WTC11 (cell line): Measurements from ENCODE around the gene SHF. TPM values are rescaled to one million over a fixed set of nuclear protein-coding genes. Genes with fewer than 3 reads are reported as not detected.

ENCODE experiments used
- ATAC-seq: fragments of 200-7000 bp; cut with Tn5 transposase; 2 replicates; pipeline ENCODE4 v1.10.0; 2021; ENCODE audit warnings: mild to moderate bottlenecking, moderate library complexity
- CTCF ChIA-PET: fragments of 300-600 bp; sonication (Branson Sonifier 250); formaldehyde crosslinking; loops from one replicate; lab custom pipeline; 2021; ENCODE audit warnings: antibody characterized with exemption; lab: Charles Lee
- POLR2A ChIA-PET: fragments of 350-600 bp; sonication (Branson Sonifier 250); formaldehyde crosslinking; loops from one replicate; lab custom pipeline; 2021; ENCODE audit warnings: antibody characterized with exemption; lab: Charles Lee
- DNase-seq: peaks from one replicate; pipeline ENCODE4 v3.0.0; 2021; ENCODE audit warnings: low spot score
- H3K27ac Mint-ChIP-seq: 2 replicates; pipeline ENCODE4 v1.8.0; 2021; ENCODE audit warnings: mixed read lengths
- H3K27me3 Mint-ChIP-seq: 2 replicates; pipeline ENCODE4 v1.8.0; 2021; ENCODE audit warnings: low read depth, mild to moderate bottlenecking, moderate library complexity, mixed read lengths
- H3K36me3 Mint-ChIP-seq: 2 replicates; pipeline ENCODE4 v1.8.0; 2021; ENCODE audit warnings: mixed read lengths
- H3K4me1 Mint-ChIP-seq: 2 replicates; pipeline ENCODE4 v1.8.0; 2022; ENCODE audit warnings: mixed read lengths
- H3K4me3 Mint-ChIP-seq: 2 replicates; pipeline ENCODE4 v1.8.0; 2021; ENCODE audit warnings: mild to moderate bottlenecking, moderate library complexity, mixed read lengths
- H3K9me3 Mint-ChIP-seq: 2 replicates; pipeline ENCODE4 v1.8.0; 2021; ENCODE audit warnings: mixed read lengths
- CBFB ChIP-seq: sonication (generic); formaldehyde crosslinking; IDR thresholded peaks from 2 replicates; pipeline ENCODE4 v1.8.1; 2022; ENCODE audit warnings: mild to moderate bottlenecking, low read depth, missing genetic modification reagents
- FOXP1 ChIP-seq: sonication (generic); formaldehyde crosslinking; IDR thresholded peaks from 2 replicates; pipeline ENCODE4 v1.8.0; 2022; ENCODE audit warnings: missing genetic modification reagents, mild to moderate bottlenecking, moderate library complexity, borderline replicate concordance
- GTF2I ChIP-seq: fragments of 250-450 bp; sonication (Bioruptor Pico); conservative IDR thresholded peaks from 2 replicates; pipeline ENCODE4 v1.4.0; 2021; ENCODE audit warnings: mild to moderate bottlenecking
- MYBL2 ChIP-seq: sonication (generic); formaldehyde crosslinking; IDR thresholded peaks from 2 replicates; pipeline ENCODE4 v1.8.1; 2023; ENCODE audit warnings: mild to moderate bottlenecking, moderate library complexity, missing genetic modification reagents
- NR1H2 ChIP-seq: sonication (generic); formaldehyde crosslinking; IDR thresholded peaks from 2 replicates; pipeline ENCODE4 v1.9.0; 2021; ENCODE audit warnings: mild to moderate bottlenecking, moderate library complexity, missing genetic modification reagents
- NR3C1 ChIP-seq: sonication (generic); formaldehyde crosslinking; conservative IDR thresholded peaks from 2 replicates; pipeline ENCODE4 v1.8.1; 2023; ENCODE audit warnings: low read depth, mild to moderate bottlenecking, missing genetic modification reagents
- RORB ChIP-seq: fragments of 250-450 bp; sonication (Bioruptor Pico); IDR thresholded peaks from 2 replicates; pipeline ENCODE4 v1.9.0; 2021; ENCODE audit warnings: mild to moderate bottlenecking
- SMAD3 ChIP-seq: sonication (generic); formaldehyde crosslinking; IDR thresholded peaks from 2 replicates; pipeline ENCODE4 v1.8.0; 2022; ENCODE audit warnings: missing genetic modification reagents, mild to moderate bottlenecking, borderline replicate concordance
- STAT6 ChIP-seq: sonication (generic); formaldehyde crosslinking; conservative IDR thresholded peaks from 2 replicates; pipeline ENCODE4 v1.8.1; 2023; ENCODE audit warnings: mild to moderate bottlenecking, low read depth, missing genetic modification reagents, moderate library complexity
- TCF7 ChIP-seq: sonication (generic); formaldehyde crosslinking; IDR thresholded peaks from 2 replicates; pipeline ENCODE4 v1.8.0; 2022; ENCODE audit warnings: mild to moderate bottlenecking, low read depth, missing genetic modification reagents, moderate library complexity
- TEAD4 ChIP-seq: sonication (generic); formaldehyde crosslinking; IDR thresholded peaks from 2 replicates; pipeline ENCODE4 v1.8.0; 2022; ENCODE audit warnings: mild to moderate bottlenecking, missing genetic modification reagents
- ZBTB21 ChIP-seq: sonication (generic); formaldehyde crosslinking; IDR thresholded peaks from 2 replicates; pipeline ENCODE4 v1.8.1; 2023; ENCODE audit warnings: mild to moderate bottlenecking, missing genetic modification reagents, borderline replicate concordance
- ZMAT4 ChIP-seq: fragments of 250-450 bp; sonication (Bioruptor Pico); IDR thresholded peaks from 2 replicates; pipeline ENCODE4 v1.9.0; 2021; ENCODE audit warnings: mild to moderate bottlenecking
- ZNF232 ChIP-seq: sonication (generic); formaldehyde crosslinking; IDR thresholded peaks from 2 replicates; pipeline ENCODE4 v1.8.0; 2022; ENCODE audit warnings: mild to moderate bottlenecking, missing genetic modification reagents
- ZNF396 ChIP-seq: fragments of 250-450 bp; sonication (Bioruptor Pico); IDR thresholded peaks from 2 replicates; pipeline ENCODE4 v1.8.0; 2021; ENCODE audit warnings: mild to moderate bottlenecking, moderate library complexity, borderline replicate concordance
- ZNF512 ChIP-seq: sonication (generic); formaldehyde crosslinking; IDR thresholded peaks from 2 replicates; pipeline ENCODE4 v1.8.1; 2022; ENCODE audit warnings: missing genetic modification reagents, borderline replicate concordance
- total RNA-seq: library from RNA; stranded (reverse); gene quantifications from 3 replicates; pipeline ENCODE4 v1.2.3, GENCODE V29; 2021
- TF ChIP-seq, protein P1 (sequence below): sonication (generic); formaldehyde crosslinking; IDR thresholded peaks from 2 replicates; pipeline ENCODE4 v1.8.0; 2023; ENCODE audit warnings: missing genetic modification reagents, mild to moderate bottlenecking, borderline replicate concordance
- TF ChIP-seq, protein P2 (sequence below): sonication (generic); formaldehyde crosslinking; IDR thresholded peaks from 2 replicates; pipeline ENCODE4 v1.8.1; 2023; ENCODE audit warnings: mild to moderate bottlenecking, missing genetic modification reagents, moderate library complexity

SHF gene
- total RNA-seq, 1 experiment from 2014 or later: 30.6 TPM

- ChIA-PET POLR2A (no interaction called here), CTCF (interaction anchor here (1.0 to 3.8 kb wide), 4 partner anchors 12 to 427 kb away, joined by 3 to 16 read pairs (median 4); no protein-coding TSS in a partner anchor)
- Mint-ChIP-seq H3K36me3 (no peaks in the 10 kb centered on the region), H3K4me3 (no peak overlapping the region), H3K27ac (no peak overlapping the region), H3K4me1 (peaks cover 3% of the 10 kb centered on the region; the same call in 1 of the 2 replicates), H3K9me3 (no peaks in the 10 kb centered on the region), H3K27me3 (peaks cover 11% of the 10 kb centered on the region)
- ATAC-seq (no peak), DNase-seq (no peak)
- TF ChIP-seq STAT6 (CRISPR knock-in tag): no peak
- TF ChIP-seq ZMAT4 (CRISPR knock-in tag): no peak
- TF ChIP-seq ZNF512 (CRISPR knock-in tag): no peak
- no peak for TF ChIP-seq TEAD4 (CRISPR knock-in tag)
- no peak for TF ChIP-seq RORB
- TF ChIP-seq SMAD3 (CRISPR knock-in tag): no peak
- no peak for TF ChIP-seq TCF7
- TF ChIP-seq, protein P1, sequence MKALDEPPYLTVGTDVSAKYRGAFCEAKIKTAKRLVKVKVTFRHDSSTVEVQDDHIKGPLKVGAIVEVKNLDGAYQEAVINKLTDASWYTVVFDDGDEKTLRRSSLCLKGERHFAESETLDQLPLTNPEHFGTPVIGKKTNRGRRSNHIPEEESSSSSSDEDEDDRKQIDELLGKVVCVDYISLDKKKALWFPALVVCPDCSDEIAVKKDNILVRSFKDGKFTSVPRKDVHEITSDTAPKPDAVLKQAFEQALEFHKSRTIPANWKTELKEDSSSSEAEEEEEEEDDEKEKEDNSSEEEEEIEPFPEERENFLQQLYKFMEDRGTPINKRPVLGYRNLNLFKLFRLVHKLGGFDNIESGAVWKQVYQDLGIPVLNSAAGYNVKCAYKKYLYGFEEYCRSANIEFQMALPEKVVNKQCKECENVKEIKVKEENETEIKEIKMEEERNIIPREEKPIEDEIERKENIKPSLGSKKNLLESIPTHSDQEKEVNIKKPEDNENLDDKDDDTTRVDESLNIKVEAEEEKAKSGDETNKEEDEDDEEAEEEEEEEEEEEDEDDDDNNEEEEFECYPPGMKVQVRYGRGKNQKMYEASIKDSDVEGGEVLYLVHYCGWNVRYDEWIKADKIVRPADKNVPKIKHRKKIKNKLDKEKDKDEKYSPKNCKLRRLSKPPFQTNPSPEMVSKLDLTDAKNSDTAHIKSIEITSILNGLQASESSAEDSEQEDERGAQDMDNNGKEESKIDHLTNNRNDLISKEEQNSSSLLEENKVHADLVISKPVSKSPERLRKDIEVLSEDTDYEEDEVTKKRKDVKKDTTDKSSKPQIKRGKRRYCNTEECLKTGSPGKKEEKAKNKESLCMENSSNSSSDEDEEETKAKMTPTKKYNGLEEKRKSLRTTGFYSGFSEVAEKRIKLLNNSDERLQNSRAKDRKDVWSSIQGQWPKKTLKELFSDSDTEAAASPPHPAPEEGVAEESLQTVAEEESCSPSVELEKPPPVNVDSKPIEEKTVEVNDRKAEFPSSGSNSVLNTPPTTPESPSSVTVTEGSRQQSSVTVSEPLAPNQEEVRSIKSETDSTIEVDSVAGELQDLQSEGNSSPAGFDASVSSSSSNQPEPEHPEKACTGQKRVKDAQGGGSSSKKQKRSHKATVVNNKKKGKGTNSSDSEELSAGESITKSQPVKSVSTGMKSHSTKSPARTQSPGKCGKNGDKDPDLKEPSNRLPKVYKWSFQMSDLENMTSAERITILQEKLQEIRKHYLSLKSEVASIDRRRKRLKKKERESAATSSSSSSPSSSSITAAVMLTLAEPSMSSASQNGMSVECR (CRISPR knock-in tag): no peak
- no peak for TF ChIP-seq NR3C1 (CRISPR knock-in tag)
- TF ChIP-seq GTF2I (CRISPR knock-in tag): no peak
- TF ChIP-seq ZNF396 (CRISPR knock-in tag): no peak
- TF ChIP-seq ZBTB21: no peak
- TF ChIP-seq FOXP1 (CRISPR knock-in tag): no peak
- TF ChIP-seq, protein P2, sequence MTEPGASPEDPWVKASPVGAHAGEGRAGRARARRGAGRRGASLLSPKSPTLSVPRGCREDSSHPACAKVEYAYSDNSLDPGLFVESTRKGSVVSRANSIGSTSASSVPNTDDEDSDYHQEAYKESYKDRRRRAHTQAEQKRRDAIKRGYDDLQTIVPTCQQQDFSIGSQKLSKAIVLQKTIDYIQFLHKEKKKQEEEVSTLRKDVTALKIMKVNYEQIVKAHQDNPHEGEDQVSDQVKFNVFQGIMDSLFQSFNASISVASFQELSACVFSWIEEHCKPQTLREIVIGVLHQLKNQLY (CRISPR knock-in tag): no peak
- TF ChIP-seq MYBL2 (CRISPR knock-in tag): no peak
- no peak for TF ChIP-seq NR1H2 (CRISPR knock-in tag)
Measured at GRCh38 chr15:45147606-45148005, 40.2 kb downstream of the SHF start.

DNA sequence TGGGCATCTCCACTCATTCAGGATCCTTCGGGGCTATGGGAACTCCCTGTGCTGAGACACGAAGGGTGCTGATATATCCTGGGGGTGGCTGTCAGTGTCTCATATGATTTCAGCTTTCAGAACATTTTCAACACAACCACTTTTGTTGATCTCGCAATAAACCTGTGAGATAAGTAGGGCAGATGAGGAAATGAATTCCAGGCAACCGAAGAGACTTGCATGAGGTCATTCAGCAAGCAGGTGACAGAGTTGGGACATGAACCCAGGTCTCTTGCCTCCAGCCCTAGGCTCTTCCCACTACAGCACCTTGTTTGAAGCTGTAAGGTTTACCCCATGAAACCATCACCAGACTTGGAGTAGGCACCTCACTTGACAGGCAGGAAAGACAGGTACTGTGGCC is 41.4 kb downstream of the SHF start:
- ChIA-PET POLR2A (no interaction called here), CTCF (interaction anchor here (1.0 to 3.1 kb wide), 4 partner anchors 11 to 428 kb away, joined by 3 to 11 read pairs (median 4); no protein-coding TSS in a partner anchor)
- Mint-ChIP-seq H3K27me3 (peaks cover 11% of the 10 kb centered on the region), H3K9me3 (no peaks in the 10 kb centered on the region), H3K4me1 (peaks cover 3% of the 10 kb centered on the region; the same call in 1 of the 2 replicates), H3K4me3 (no peak overlapping the region), H3K27ac (no peak overlapping the region), H3K36me3 (no peaks in the 10 kb centered on the region)
- no peak for DNase-seq
- ATAC-seq: no peak
- TF ChIP-seq CBFB (CRISPR knock-in tag) (no peak), ZNF232 (CRISPR knock-in tag) (no peak), FOXP1 (CRISPR knock-in tag) (no peak)
- TF ChIP-seq, all 79 proteins: peak for 0
